Esophagus (tissue), 2 donors: ENCODE measurements around the gene TBCE. TPM values are rescaled to one million over a fixed set of nuclear protein-coding genes. Genes with fewer than 3 reads are reported as not detected.

Experiments
- H3K27ac ChIP-seq, 2 donors: one replicate each; pipeline ENCODE4 v1.5.1; 2013; ENCODE audit warnings: low read depth in 2 of 2, mild to moderate bottlenecking in 2 of 2, inconsistent platforms in 1 of 2, low read length in 1 of 2, moderate library complexity in 1 of 2
- H3K27me3 ChIP-seq, 2 donors: one replicate each; pipeline ENCODE4 v1.6.1; 2013; ENCODE audit warnings: low read length in 2 of 2, control low read depth in 1 of 2, mild to moderate bottlenecking in 1 of 2; ENCODE audit not compliant: insufficient read depth in 2 of 2, control insufficient read depth in 1 of 2
- H3K36me3 ChIP-seq, 2 donors: one replicate each; pipeline ENCODE4 v1.6.1; 2013; ENCODE audit warnings: low read length in 1 of 2; ENCODE audit not compliant: control insufficient read depth in 2 of 2, insufficient read depth in 2 of 2
- H3K4me1 ChIP-seq, 2 donors: one replicate each; pipeline ENCODE4 v1.6.1; 2013; ENCODE audit warnings: low read length in 1 of 2; ENCODE audit not compliant: control insufficient read depth in 2 of 2, insufficient read depth in 2 of 2
- H3K4me3 ChIP-seq, 2 donors: one replicate each; pipeline ENCODE4 v1.5.1; 2013; ENCODE audit warnings: low read length in 2 of 2, mild to moderate bottlenecking in 2 of 2, low read depth in 1 of 2, moderate library complexity in 1 of 2
- H3K9me3 ChIP-seq, 2 donors: one replicate each; pipeline ENCODE4 v1.6.1; 2013; ENCODE audit warnings: mild to moderate bottlenecking in 2 of 2, low read depth in 1 of 2, low read length in 1 of 2, moderate library complexity in 1 of 2; ENCODE audit not compliant: control insufficient read depth in 2 of 2, insufficient read depth in 1 of 2
- WGBS, 2 donors: extraction: QIAGEN DNeasy Blood & Tissue Kit; methylation state at CpG; one replicate each; pipeline ENCODE4 v1.1.7; 2013; 5-methylcytosine and 5-hydroxymethylcytosine counted together
- polyA plus RNA-seq, 2 donors: library from polyadenylated mRNA; stranded (reverse); fragments of 200-250 nt; gene quantifications; one replicate each; pipeline ENCODE4 v1.2.3, GENCODE V29; 2013
- donor health status: healthy with polysubstance abuse.
- donor health status: Bipolar disorder and iron deficiency.

Gene TBCE
- polyA plus RNA-seq, 2 donors, result 14.4 to 25.9 TPM

- H3K9me3 ChIP-seq, result no peaks in the 10 kb centered on the region
- H3K4me1 ChIP-seq, result no peaks in the 10 kb centered on the region
- peak within 1 kb of the TSS; percentile 96 to 97 for H3K27ac ChIP-seq
- peak within 1 kb of the TSS; percentile 93 to 99 for H3K4me3 ChIP-seq
- 0% methylated on average over 54 of the region's 54 CpGs for WGBS, 2 donors
- H3K36me3 ChIP-seq, result no peaks in the 10 kb centered on the region
- no peaks in the 10 kb centered on the region for H3K27me3 ChIP-seq
These were observed 38.7 kb upstream of the TBCE start, which contains the start of gene GGPS1 for GRCh38 chr1:235328271-235329138. TSS of gene GGPS1 (plus strand) at chr1:235328570. CDS start at chr1:235335265, 6,695 bp downstream.

- H3K4me1 ChIP-seq, result no peaks in the 10 kb centered on the region
- peak overlapping the region; percentile 93 to 94 for H3K27ac ChIP-seq
- peak overlapping the region; percentile 58 to 68 for H3K4me3 ChIP-seq
- 1 to 2% methylated on average over 24 of the region's 24 CpGs for WGBS, 2 donors
- H3K27me3 ChIP-seq, result no peaks in the 10 kb centered on the region
- no peaks in the 10 kb centered on the region for H3K36me3 ChIP-seq
- no peaks in the 10 kb centered on the region for H3K9me3 ChIP-seq
These were observed 37.9 kb upstream of the TBCE start for GRCh38 chr1:235329139-235329902.

GRCh38 chr1:235330918-235331285 lies 36.3 kb upstream of the TBCE start:
- Histone ChIP-seq H3K9me3 (no peaks in the 10 kb centered on the region), H3K36me3 (no peaks in the 10 kb centered on the region), H3K27me3 (no peaks in the 10 kb centered on the region), H3K4me3 (no peak overlapping the region), H3K27ac (no peak overlapping the region), H3K4me1 (no peaks in the 10 kb centered on the region)
- WGBS, 2 donors, result 79 to 83% methylated on average over 5 of the region's 5 CpGs

GRCh38 chr1:235331401-235331800 lies 35.8 kb upstream of the TBCE start:
- Histone ChIP-seq H3K4me1 (no peaks in the 10 kb centered on the region), H3K9me3 (no peaks in the 10 kb centered on the region)
- 36 to 38% methylated on average over 3 of the region's 3 CpGs for whole genome bisulfite sequencing, 2 donors

GRCh38 chr1:235336903-235337302 lies 30.3 kb upstream of the TBCE start:
- H3K4me1 ChIP-seq, result no peaks in the 10 kb centered on the region
- H3K4me3 ChIP-seq, result no peak overlapping the region
- H3K27ac ChIP-seq, result no peak overlapping the region
- no peaks in the 10 kb centered on the region for H3K27me3 ChIP-seq
- WGBS, 2 donors, result 69 to 80% methylated on average over 4 of the region's 4 CpGs
- no peaks in the 10 kb centered on the region for H3K9me3 ChIP-seq
- peaks cover 0 to 4% of the 10 kb centered on the region in 2 donors for H3K36me3 ChIP-seq

More at GRCh38 chr1:235331401-235331800, 35.8 kb upstream of the TBCE start:
- H3K4me3 ChIP-seq, result no peak overlapping the region
- H3K27me3 ChIP-seq, result no peaks in the 10 kb centered on the region
- H3K27ac ChIP-seq, result no peak overlapping the region
- H3K36me3 ChIP-seq, result no peaks in the 10 kb centered on the region

- Histone ChIP-seq H3K9me3 (no peaks in the 10 kb centered on the region), H3K27me3 (no peaks in the 10 kb centered on the region), H3K27ac (no peak overlapping the region), H3K36me3 (peaks cover 0 to 7% of the 10 kb centered on the region in 2 donors), H3K4me1 (no peaks in the 10 kb centered on the region), H3K4me3 (no peak overlapping the region)
- WGBS, 2 donors, result 81 to 84% methylated on average over 8 of the region's 8 CpGs
These were observed 27.5 kb upstream of the TBCE start for GRCh38 chr1:235339746-235340145.

- Histone ChIP-seq H3K27me3 (no peaks in the 10 kb centered on the region), H3K4me1 (no peaks in the 10 kb centered on the region), H3K9me3 (no peaks in the 10 kb centered on the region), H3K4me3 (no peak overlapping the region), H3K36me3 (peaks cover 0 to 7% of the 10 kb centered on the region in 2 donors), H3K27ac (no peak overlapping the region)
- WGBS, 2 donors, result 69 to 70% methylated on average over 1 of the region's 1 CpG
These were observed 25.9 kb upstream of the TBCE start for GRCh38 chr1:235341334-235341733.

- WGBS, 2 donors, result 71 to 73% methylated on average over 6 of the region's 6 CpGs
- Histone ChIP-seq H3K9me3 (no peaks in the 10 kb centered on the region), H3K4me1 (no peaks in the 10 kb centered on the region), H3K27ac (no peak overlapping the region), H3K27me3 (no peaks in the 10 kb centered on the region), H3K36me3 (peaks cover 0 to 7% of the 10 kb centered on the region in 2 donors), H3K4me3 (no peak overlapping the region)
These were observed 25.2 kb upstream of the TBCE start for GRCh38 chr1:235342039-235342438.

GRCh38 chr1:235342471-235342870 lies 24.8 kb upstream of the TBCE start:
- Histone ChIP-seq H3K9me3 (no peaks in the 10 kb centered on the region), H3K4me3 (no peak overlapping the region), H3K27ac (no peak overlapping the region), H3K36me3 (peaks cover 0 to 7% of the 10 kb centered on the region in 2 donors), H3K27me3 (no peaks in the 10 kb centered on the region), H3K4me1 (no peaks in the 10 kb centered on the region)
- WGBS, 2 donors, result 91 to 92% methylated on average over 3 of the region's 3 CpGs
